ENCODE measurements around the gene CYYR1. TPM values are rescaled to one million over a fixed set of nuclear protein-coding genes. Genes with fewer than 3 reads are reported as not detected.

The CYYR1 gene
- total RNA-seq, 8 experiments from 2014 or later, result 0.24 to 7.6 (median 4.6) TPM

GRCh38 chr21:26572076-26572701, 897 bp downstream of the CYYR1 start:
- peak overlapping the region; percentile 34 to 77 (median 55) for H3K4me3 ChIP-seq
- H3K4me1 ChIP-seq (replicated peaks in 1 of 2), result peaks cover 0 to 10% of the 10 kb centered on the region in 2 donors
- H3K27ac ChIP-seq, result peak overlapping the region in 1 of 2 donors; percentile 70
- in situ Hi-C loops (cut with MboI; ENCODE audit: low pct_unique_long_range_greater_than_20kb in 2 of 9, low sequenced_read_pairs in 9 of 9, unreplicated experiment in 9 of 9), result no loop called here
- peak; percentile 2 to 14 (median 6) for ATAC-seq (replicated peaks in 6 of 8)
- 0 to 28% (median 8%) methylated on average over 1 to 10 of the region's 11 CpGs for WGBS, 10 experiments

GRCh38 chr21:26570203-26570602, 2.9 kb downstream of the CYYR1 start:
- 20 to 100% (median 90%) methylated on average over 1 to 3 of the region's 3 CpGs; no CpG with 5 or more reads in 3 of the 10 experiments for WGBS, 10 experiments

GRCh38 chr21:26565546-26565945, 7.5 kb downstream of the CYYR1 start:
- in situ Hi-C loops (cut with MboI; ENCODE audit: low pct_unique_long_range_greater_than_20kb in 2 of 9, low sequenced_read_pairs in 9 of 9, unreplicated experiment in 9 of 9), result no loop called here
- Histone ChIP-seq H3K4me3 (no peak overlapping the region), H3K27ac (no peak overlapping the region), H3K4me1 (replicated peaks in 1 of 2) (peaks cover 0 to 26% of the 10 kb centered on the region in 2 donors)
- ATAC-seq (replicated peaks in 6 of 8), result no peak
- WGBS, 10 experiments, result 67 to 100% (median 100%) methylated on average over 1 to 2 of the region's 2 CpGs; no CpG with 5 or more reads in 2 of the 10 experiments

More at GRCh38 chr21:26570203-26570602, 2.9 kb downstream of the CYYR1 start:
- Histone ChIP-seq H3K27ac (no peak overlapping the region), H3K4me3 (no peak overlapping the region), H3K4me1 (replicated peaks in 1 of 2) (peaks cover 0 to 10% of the 10 kb centered on the region in 2 donors)
- no peak for ATAC-seq (replicated peaks in 6 of 8)
- in situ Hi-C loops (cut with MboI; ENCODE audit: low pct_unique_long_range_greater_than_20kb in 2 of 9, low sequenced_read_pairs in 9 of 9, unreplicated experiment in 9 of 9), result no loop called here

GRCh38 chr21:26565111-26565510, 8.0 kb downstream of the CYYR1 start:
- WGBS, 10 experiments, result 81 to 100% (median 90%) methylated on average over 1 to 6 of the region's 6 CpGs; no CpG with 5 or more reads in 2 of the 10 experiments
- in situ Hi-C loops (cut with MboI; ENCODE audit: low pct_unique_long_range_greater_than_20kb in 2 of 9, low sequenced_read_pairs in 9 of 9, unreplicated experiment in 9 of 9), result no loop called here
- no peak for ATAC-seq (replicated peaks in 6 of 8)
- Histone ChIP-seq H3K4me3 (no peak overlapping the region), H3K4me1 (replicated peaks in 1 of 2) (peaks cover 0 to 30% of the 10 kb centered on the region in 2 donors), H3K27ac (no peak overlapping the region)

- no peak overlapping the region for H3K27ac ChIP-seq
- H3K4me3 ChIP-seq, result no peak overlapping the region
- no peak for ATAC-seq (replicated peaks in 6 of 8)
- 29 to 96% (median 86%) methylated on average over 2 to 5 of the region's 5 CpGs for WGBS, 10 experiments
- in situ Hi-C loops (cut with MboI; ENCODE audit: low pct_unique_long_range_greater_than_20kb in 2 of 9, low sequenced_read_pairs in 9 of 9, unreplicated experiment in 9 of 9), result no loop called here
- H3K4me1 ChIP-seq (replicated peaks in 1 of 2), result peaks cover 0 to 32% of the 10 kb centered on the region in 2 donors
These were observed 9.1 kb downstream of the CYYR1 start for GRCh38 chr21:26563856-26564503.

- in situ Hi-C loops (cut with MboI; ENCODE audit: low pct_unique_long_range_greater_than_20kb in 2 of 9, low sequenced_read_pairs in 9 of 9, unreplicated experiment in 9 of 9), result no loop called here
- H3K27ac ChIP-seq, result no peak overlapping the region
- peaks cover 0 to 39% of the 10 kb centered on the region in 2 donors for H3K4me1 ChIP-seq (replicated peaks in 1 of 2)
- WGBS, 10 experiments, result 51 to 94% (median 70%) methylated on average over 2 to 3 of the region's 3 CpGs; no CpG with 5 or more reads in 2 of the 10 experiments
- H3K4me3 ChIP-seq, result no peak overlapping the region
- ATAC-seq (replicated peaks in 6 of 8), result peak in 2 of 8 experiments; percentile 51 to 59
These were observed 12.5 kb downstream of the CYYR1 start for GRCh38 chr21:26560612-26561011.

GRCh38 chr21:26559099-26559498, 14.0 kb downstream of the CYYR1 start:
- in situ Hi-C loops (cut with MboI; ENCODE audit: low pct_unique_long_range_greater_than_20kb in 2 of 9, low sequenced_read_pairs in 9 of 9, unreplicated experiment in 9 of 9), result no loop called here

GRCh38 chr21:26557106-26557505, 16.0 kb downstream of the CYYR1 start:
- H3K27ac ChIP-seq, result no peak overlapping the region
- WGBS, 10 experiments, result 63 to 100% (median 94%) methylated on average over 1 to 4 of the region's 4 CpGs
- ATAC-seq (replicated peaks in 6 of 8), result no peak
- in situ Hi-C loops (cut with MboI; ENCODE audit: low pct_unique_long_range_greater_than_20kb in 2 of 9, low sequenced_read_pairs in 9 of 9, unreplicated experiment in 9 of 9), result no loop called here
- peaks cover 3 to 48% of the 10 kb centered on the region in 2 donors for H3K4me1 ChIP-seq (replicated peaks in 1 of 2)
- H3K4me3 ChIP-seq, result no peak overlapping the region

More at GRCh38 chr21:26559099-26559498, 14.0 kb downstream of the CYYR1 start:
- WGBS, 10 experiments, result 0 to 100% (median 95%) methylated on average over 2 to 5 of the region's 5 CpGs
- ATAC-seq (replicated peaks in 6 of 8), result peak in 3 of 8 experiments; percentile 58 to 76 (median 66)
- Histone ChIP-seq H3K4me3 (no peak overlapping the region), H3K27ac (no peak overlapping the region), H3K4me1 (replicated peaks in 1 of 2) (peaks cover 0 to 44% of the 10 kb centered on the region in 2 donors)

GRCh38 chr21:26555540-26556146, 17.4 kb downstream of the CYYR1 start:
- in situ Hi-C loops (cut with MboI; ENCODE audit: low pct_unique_long_range_greater_than_20kb in 2 of 9, low sequenced_read_pairs in 9 of 9, unreplicated experiment in 9 of 9), result no loop called here
- peak in 4 of 8 experiments; percentile 47 to 57 (median 53) for ATAC-seq (replicated peaks in 6 of 8)
- Histone ChIP-seq H3K4me3 (no peak overlapping the region), H3K27ac (no peak overlapping the region), H3K4me1 (replicated peaks in 1 of 2) (peaks cover 3 to 34% of the 10 kb centered on the region in 2 donors)
- 0 to 100% (median 72%) methylated on average over 1 of the region's 1 CpG; no CpG with 5 or more reads in 2 of the 10 experiments for WGBS, 10 experiments

- no peak overlapping the region for H3K27ac ChIP-seq
These were observed 18.7 kb downstream of the CYYR1 start for GRCh38 chr21:26554365-26554764.

GRCh38 chr21:26553898-26554297, 19.2 kb downstream of the CYYR1 start:
- no peak for ATAC-seq (replicated peaks in 6 of 8)
- H3K4me1 ChIP-seq (replicated peaks in 1 of 2), result peaks cover 3 to 27% of the 10 kb centered on the region in 2 donors
- in situ Hi-C loops (cut with MboI; ENCODE audit: low pct_unique_long_range_greater_than_20kb in 2 of 9, low sequenced_read_pairs in 9 of 9, unreplicated experiment in 9 of 9), result no loop called here
- H3K4me3 ChIP-seq, result no peak overlapping the region
- no peak overlapping the region for H3K27ac ChIP-seq
- 43 to 100% (median 83%) methylated on average over 1 to 2 of the region's 2 CpGs for WGBS, 10 experiments

More at GRCh38 chr21:26554365-26554764, 18.7 kb downstream of the CYYR1 start:
- in situ Hi-C loops (cut with MboI; ENCODE audit: low pct_unique_long_range_greater_than_20kb in 2 of 9, low sequenced_read_pairs in 9 of 9, unreplicated experiment in 9 of 9), result no loop called here
- no peak overlapping the region for H3K4me3 ChIP-seq
- peak in 3 of 8 experiments; percentile 16 to 35 (median 32) for ATAC-seq (replicated peaks in 6 of 8)
- WGBS, 10 experiments, result 22 to 100% (median 58%) methylated on average over 1 to 2 of the region's 2 CpGs; no CpG with 5 or more reads in 5 of the 10 experiments
- peaks cover 3 to 27% of the 10 kb centered on the region in 2 donors for H3K4me1 ChIP-seq (replicated peaks in 1 of 2)

- no peak overlapping the region for H3K27ac ChIP-seq
- 14 to 94% (median 63%) methylated on average over 2 of the region's 2 CpGs; no CpG with 5 or more reads in 3 of the 10 experiments for WGBS, 10 experiments
- H3K4me3 ChIP-seq, result no peak overlapping the region
- peak in 1 of 8 experiments; percentile 28 for ATAC-seq (replicated peaks in 6 of 8)
- in situ Hi-C loops (cut with MboI; ENCODE audit: low pct_unique_long_range_greater_than_20kb in 2 of 9, low sequenced_read_pairs in 9 of 9, unreplicated experiment in 9 of 9), result no loop called here
- peaks cover 3 to 10% of the 10 kb centered on the region in 2 donors for H3K4me1 ChIP-seq (replicated peaks in 1 of 2)
These were observed 22.8 kb downstream of the CYYR1 start for GRCh38 chr21:26550326-26550725.
